ENCODE measurements around the gene PREX1.

Gene PREX1

GRCh38 chr20:48618052-48618451 lies 209.7 kb downstream of the PREX1 start:
- H3K36me3 ChIP-seq (ENCODE audit: low read depth): no peaks in the 10 kb centered on the region
- ATAC-seq (ENCODE audit: low read depth): no peak
- no peak overlapping the region for H3K27ac ChIP-seq (ENCODE audit: poor library complexity, severe bottlenecking)
- H3K27me3 ChIP-seq (ENCODE audit: insufficient read depth, poor library complexity, severe bottlenecking): no peaks in the 10 kb centered on the region
- peaks cover 24% of the 10 kb centered on the region for H3K4me1 ChIP-seq (ENCODE audit: insufficient read depth, poor library complexity, severe bottlenecking)
- no peak for TF ChIP-seq CTCF (IDR thresholded peaks at IDR 0.05; ENCODE audit: poor library complexity, severe bottlenecking)
- no peak overlapping the region for H3K4me3 ChIP-seq (ENCODE audit: severe bottlenecking)
- peak; percentile 77 for DNase-seq (ENCODE audit: low spot score)
- H3K9me3 ChIP-seq (ENCODE audit: severe bottlenecking): no peaks in the 10 kb centered on the region

- Histone ChIP-seq H3K9me3 (ENCODE audit: severe bottlenecking) (no peaks in the 10 kb centered on the region), H3K36me3 (ENCODE audit: low read depth) (no peaks in the 10 kb centered on the region), H3K27me3 (ENCODE audit: insufficient read depth, poor library complexity, severe bottlenecking) (no peaks in the 10 kb centered on the region), H3K4me3 (ENCODE audit: severe bottlenecking) (no peak overlapping the region), H3K4me1 (ENCODE audit: insufficient read depth, poor library complexity, severe bottlenecking) (peaks cover 24% of the 10 kb centered on the region), H3K27ac (ENCODE audit: poor library complexity, severe bottlenecking) (no peak overlapping the region)
- TF ChIP-seq CTCF (IDR thresholded peaks at IDR 0.05; ENCODE audit: poor library complexity, severe bottlenecking): no peak
- ATAC-seq (ENCODE audit: low read depth) (no peak), DNase-seq (ENCODE audit: low spot score) (peak; percentile 69)
Observed at GRCh38 chr20:48617481-48617880, 210.3 kb downstream of the PREX1 start.

GRCh38 chr20:48616481-48616880 lies 211.3 kb downstream of the PREX1 start:
- peaks cover 20% of the 10 kb centered on the region for H3K4me1 ChIP-seq (ENCODE audit: insufficient read depth, poor library complexity, severe bottlenecking)
- peak; percentile 71 for DNase-seq (ENCODE audit: low spot score)
- H3K9me3 ChIP-seq (ENCODE audit: severe bottlenecking): no peaks in the 10 kb centered on the region
- no peak for TF ChIP-seq CTCF (IDR thresholded peaks at IDR 0.05; ENCODE audit: poor library complexity, severe bottlenecking)
- H3K27ac ChIP-seq (ENCODE audit: poor library complexity, severe bottlenecking): no peak overlapping the region
- no peaks in the 10 kb centered on the region for H3K27me3 ChIP-seq (ENCODE audit: insufficient read depth, poor library complexity, severe bottlenecking)
- H3K4me3 ChIP-seq (ENCODE audit: severe bottlenecking): no peak overlapping the region
- H3K36me3 ChIP-seq (ENCODE audit: low read depth): no peaks in the 10 kb centered on the region
- no peak for ATAC-seq (ENCODE audit: low read depth)

- Histone ChIP-seq H3K27ac (ENCODE audit: poor library complexity, severe bottlenecking) (no peak overlapping the region), H3K36me3 (ENCODE audit: low read depth) (no peaks in the 10 kb centered on the region), H3K27me3 (ENCODE audit: insufficient read depth, poor library complexity, severe bottlenecking) (no peaks in the 10 kb centered on the region), H3K4me3 (ENCODE audit: severe bottlenecking) (no peak overlapping the region), H3K9me3 (ENCODE audit: severe bottlenecking) (no peaks in the 10 kb centered on the region), H3K4me1 (ENCODE audit: insufficient read depth, poor library complexity, severe bottlenecking) (peaks cover 15% of the 10 kb centered on the region)
- DNase-seq (ENCODE audit: low spot score) (peak; percentile 64), ATAC-seq (ENCODE audit: low read depth) (no peak)
- TF ChIP-seq CTCF (IDR thresholded peaks at IDR 0.05; ENCODE audit: poor library complexity, severe bottlenecking): no peak
Observed at GRCh38 chr20:48615871-48616270, 211.9 kb downstream of the PREX1 start.

- no peak for TF ChIP-seq CTCF (IDR thresholded peaks at IDR 0.05; ENCODE audit: poor library complexity, severe bottlenecking)
- H3K4me1 ChIP-seq (ENCODE audit: insufficient read depth, poor library complexity, severe bottlenecking): peaks cover 9% of the 10 kb centered on the region
Observed at GRCh38 chr20:48614593-48615274, 213.1 kb downstream of the PREX1 start.

More at GRCh38 chr20:48614593-48615274, 213.1 kb downstream of the PREX1 start:
- Histone ChIP-seq H3K27ac (ENCODE audit: poor library complexity, severe bottlenecking) (no peak overlapping the region), H3K27me3 (ENCODE audit: insufficient read depth, poor library complexity, severe bottlenecking) (no peaks in the 10 kb centered on the region), H3K9me3 (ENCODE audit: severe bottlenecking) (no peaks in the 10 kb centered on the region), H3K36me3 (ENCODE audit: low read depth) (no peaks in the 10 kb centered on the region), H3K4me3 (ENCODE audit: severe bottlenecking) (no peak overlapping the region)
- DNase-seq (ENCODE audit: low spot score): peak; percentile 76
- peak; percentile 84 for ATAC-seq (ENCODE audit: low read depth)
